Measurements from ENCODE around the gene NPAS1.

Gene NPAS1

GRCh38 chr19:47021536-47022139 is 2.0 kb downstream of the NPAS1 start:
- FAIRE-seq (no peak), DNase-seq (ENCODE audit: insufficient read length, low spot score) (no peak)
- TF ChIP-seq CTCF (IDR thresholded peaks at IDR 0.05; ENCODE audit: insufficient read depth, missing control alignments): no peak

GRCh38 chr19:47022140-47022536 is 2.5 kb downstream of the NPAS1 start:
- no peak for TF ChIP-seq CTCF (IDR thresholded peaks at IDR 0.05; ENCODE audit: insufficient read depth, missing control alignments)
- DNase-seq (ENCODE audit: insufficient read length, low spot score): no peak
- no peak for FAIRE-seq

GRCh38 chr19:47022541-47023447 is 3.2 kb downstream of the NPAS1 start:
- FAIRE-seq: no peak
- peak; percentile 67 for DNase-seq (ENCODE audit: insufficient read length, low spot score)
- no peak for TF ChIP-seq CTCF (IDR thresholded peaks at IDR 0.05; ENCODE audit: insufficient read depth, missing control alignments)

GRCh38 chr19:47023448-47023794 is 3.8 kb downstream of the NPAS1 start:
- FAIRE-seq (no peak), DNase-seq (ENCODE audit: insufficient read length, low spot score) (no peak)
- no peak for TF ChIP-seq CTCF (IDR thresholded peaks at IDR 0.05; ENCODE audit: insufficient read depth, missing control alignments)

- DNase-seq (ENCODE audit: insufficient read length, low spot score) (no peak), FAIRE-seq (no peak)
- TF ChIP-seq CTCF (IDR thresholded peaks at IDR 0.05; ENCODE audit: insufficient read depth, missing control alignments): no peak
Observed at GRCh38 chr19:47024502-47024901, 4.9 kb downstream of the NPAS1 start.

GRCh38 chr19:47026156-47026555 is 6.5 kb downstream of the NPAS1 start:
- FAIRE-seq (no peak), DNase-seq (ENCODE audit: insufficient read length, low spot score) (no peak)
- TF ChIP-seq CTCF (IDR thresholded peaks at IDR 0.05; ENCODE audit: insufficient read depth, missing control alignments): no peak

GRCh38 chr19:47026889-47027288 is 7.3 kb downstream of the NPAS1 start:
- DNase-seq (ENCODE audit: insufficient read length, low spot score) (no peak), FAIRE-seq (no peak)
- TF ChIP-seq CTCF (IDR thresholded peaks at IDR 0.05; ENCODE audit: insufficient read depth, missing control alignments): no peak

All from D721Med (cell line).